Endometrial microvascular endothelial cells (primary cell): ENCODE results near the gene NME4. TPM values are rescaled to one million over a fixed set of nuclear protein-coding genes. Genes with fewer than 3 reads are reported as not detected.
"Not testable (repeated sequence)": the region's sequence is repeated elsewhere in the genome, so short reads cannot be mapped to it uniquely, and the experiment has no call there.

Experiments
- in situ Hi-C: cut with HindIII; loops from 2 replicates; pipeline ENCODE4 v1.10.0; 2017; ENCODE audit warnings: low sequenced_read_pairs, low pct_unique_long_range_greater_than_20kb; ENCODE audit errors: inconsistent ontology term
- total RNA-seq: library from RNA; depleted of rRNA; stranded (reverse); fragments of >200 nt; gene quantifications from one replicate; pipeline ENCODE4 v1.2.3, GENCODE V29; 2015; ENCODE audit errors: inconsistent ontology term

Gene NME4
- total RNA-seq, 1 donor from 2014 or later = 92.3 TPM

DNA sequence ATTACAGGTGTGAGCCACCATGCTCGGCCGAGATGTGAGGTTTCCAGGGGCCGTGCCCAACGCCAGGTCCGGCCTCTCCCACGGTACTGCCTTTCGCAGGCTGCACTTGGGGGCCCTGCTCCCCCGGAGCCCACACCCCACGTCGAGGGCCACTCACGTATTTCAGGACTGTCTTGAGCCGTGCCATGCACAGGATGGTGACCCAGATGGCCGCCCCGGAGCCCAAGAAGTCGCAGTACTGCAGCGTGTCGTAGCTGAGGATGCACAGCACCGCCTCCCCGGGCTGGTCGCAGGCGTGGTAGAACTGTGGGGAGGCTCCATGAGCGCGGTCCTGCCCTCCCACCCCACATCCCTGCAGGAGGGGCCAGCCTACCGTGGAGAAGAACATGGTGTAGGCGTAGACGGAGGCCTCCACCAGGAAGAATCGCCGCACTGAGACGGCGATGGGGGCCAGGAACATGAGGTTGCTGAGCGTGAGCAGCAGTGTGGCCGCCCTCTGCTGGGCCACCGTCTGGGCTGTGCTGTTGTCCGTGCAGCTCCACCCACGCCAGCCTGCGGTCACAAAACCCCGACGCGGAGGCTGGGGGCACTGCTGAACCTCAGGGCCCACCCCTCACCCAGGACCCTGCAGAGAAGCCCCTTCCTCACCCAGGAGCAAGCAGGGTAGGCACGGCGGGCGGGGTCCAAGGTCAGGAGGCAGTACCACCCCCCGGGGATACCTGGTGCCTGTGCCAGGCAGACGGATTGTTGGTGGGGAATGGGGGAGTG lies 23.0 kb upstream of the NME4 start:
- in situ Hi-C loops = no loop called here

GRCh38 chr16:374616-374926 lies 22.4 kb upstream of the NME4 start:
- in situ Hi-C loops = no loop called here

DNA sequence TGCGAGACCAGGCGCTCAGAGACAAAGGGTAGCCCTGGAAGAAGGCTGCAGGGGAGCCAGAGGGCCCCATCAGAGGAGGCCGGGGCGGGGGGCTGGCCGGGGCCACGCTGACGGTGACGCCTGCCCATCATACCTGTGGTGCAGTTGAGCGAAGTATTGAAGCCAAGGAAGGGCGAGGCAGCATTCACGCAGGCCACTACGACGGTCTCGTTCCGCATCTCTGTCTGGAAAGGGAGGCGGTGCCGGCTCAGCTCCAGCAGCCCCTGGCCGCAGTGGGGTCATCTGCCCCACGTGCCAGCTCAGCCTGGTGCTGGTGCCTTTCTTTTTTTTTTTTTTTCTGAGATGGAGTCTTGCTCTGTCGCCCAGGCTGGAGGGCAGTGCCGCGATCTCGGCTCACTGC lies 21.8 kb upstream of the NME4 start:
- in situ Hi-C loops = no loop called here

DNA sequence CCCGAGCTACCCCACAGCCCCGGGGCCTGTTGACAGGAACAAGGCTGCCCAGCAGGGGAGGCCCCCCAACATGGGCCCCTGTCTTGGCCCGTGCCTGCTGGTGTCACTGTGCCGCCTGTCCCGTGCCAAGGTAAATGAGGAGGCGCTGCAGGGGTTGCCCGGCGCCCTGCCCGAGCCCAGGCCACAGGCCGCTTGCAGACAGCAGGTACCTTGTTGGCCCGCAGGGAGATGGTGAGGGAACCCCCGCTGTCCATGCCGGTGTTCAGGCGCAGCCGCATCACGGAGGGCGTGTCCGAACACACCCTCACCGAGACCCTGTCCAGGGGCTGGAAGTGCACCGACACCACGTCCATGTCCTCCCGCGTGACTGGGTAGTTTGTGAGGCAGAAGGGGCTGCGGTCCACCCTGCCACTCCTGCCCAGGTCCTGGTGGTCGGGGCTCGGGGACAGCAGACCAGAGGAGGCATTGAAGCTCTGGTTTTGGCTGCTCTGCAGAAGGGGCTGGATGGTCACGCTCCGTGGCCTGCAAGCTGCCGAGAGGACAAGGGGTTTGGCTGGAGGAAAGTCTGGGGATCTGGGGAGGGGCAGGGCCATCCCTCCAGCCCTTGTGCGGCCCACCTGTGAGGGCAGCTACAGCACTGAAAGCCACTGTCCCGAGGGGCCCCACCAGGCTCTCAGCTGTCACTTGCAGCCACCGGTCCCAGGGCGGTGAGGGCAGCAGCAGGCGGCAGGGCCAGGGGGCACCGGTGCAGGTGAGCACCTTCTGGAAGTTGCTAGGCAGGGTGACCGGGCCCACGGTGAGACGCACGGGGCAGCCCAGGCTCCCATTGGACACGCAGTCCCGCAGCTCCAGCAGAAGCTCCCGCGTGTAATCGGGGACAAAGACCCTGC lies 20.8 kb upstream of the NME4 start:
- in situ Hi-C loops = no loop called here

DNA sequence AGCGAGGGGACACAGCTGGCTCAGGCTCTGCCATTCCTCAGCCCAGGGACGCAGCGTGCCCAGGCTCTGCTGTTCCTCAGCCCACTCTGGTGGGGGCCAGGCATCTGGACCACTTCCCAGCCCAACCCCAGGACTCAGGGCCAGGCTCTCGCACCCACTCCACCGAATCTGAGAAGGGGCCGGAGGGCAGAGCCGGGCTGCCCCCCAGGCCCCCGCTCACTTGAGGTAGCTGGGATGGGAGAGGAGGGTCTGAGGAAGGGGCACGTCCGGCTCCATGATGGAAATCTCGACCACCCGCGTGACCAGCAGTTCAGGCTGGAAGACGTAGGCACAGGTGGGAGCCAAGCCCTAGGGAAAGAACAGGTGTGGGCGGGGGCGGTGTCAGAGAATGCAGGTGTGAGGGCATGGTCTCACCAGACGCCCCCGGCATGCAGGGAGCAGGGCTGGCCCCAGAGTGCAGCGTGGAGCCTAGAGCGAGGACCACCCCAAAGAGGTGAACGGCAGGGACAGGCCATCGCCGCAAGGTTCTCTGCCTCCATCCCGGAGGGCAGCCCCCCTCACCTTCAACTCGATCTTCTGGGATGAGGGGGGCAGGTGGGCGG lies 20.1 kb upstream of the NME4 start:
- in situ Hi-C loops = no loop called here

DNA sequence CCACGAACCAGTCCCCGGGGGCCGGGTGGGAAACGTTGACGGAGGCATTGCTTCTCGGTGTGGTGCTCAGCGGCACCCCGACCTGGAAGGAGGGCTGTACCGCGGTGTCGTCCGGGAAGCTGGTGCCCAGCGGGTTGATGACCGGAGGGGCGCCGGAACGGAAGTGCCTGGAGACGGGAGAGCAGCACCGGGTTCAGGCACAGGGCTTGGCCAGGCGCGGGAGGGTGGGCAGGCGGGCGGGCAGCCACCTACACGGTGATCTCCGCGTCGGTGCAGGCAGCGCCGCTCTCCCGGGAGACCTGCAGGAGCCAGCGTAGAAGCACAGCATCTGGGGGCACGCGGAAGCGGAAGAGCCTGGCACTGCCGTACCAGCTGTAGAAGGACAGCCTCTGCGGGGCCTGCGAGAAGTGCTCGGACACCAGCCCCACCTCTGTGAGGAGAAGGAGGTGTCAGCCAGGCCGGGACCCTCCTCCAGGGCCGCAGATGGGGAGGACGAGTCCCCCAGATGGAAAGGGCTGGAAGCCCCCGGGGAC lies 19.5 kb upstream of the NME4 start:
- in situ Hi-C loops = no loop called here

DNA sequence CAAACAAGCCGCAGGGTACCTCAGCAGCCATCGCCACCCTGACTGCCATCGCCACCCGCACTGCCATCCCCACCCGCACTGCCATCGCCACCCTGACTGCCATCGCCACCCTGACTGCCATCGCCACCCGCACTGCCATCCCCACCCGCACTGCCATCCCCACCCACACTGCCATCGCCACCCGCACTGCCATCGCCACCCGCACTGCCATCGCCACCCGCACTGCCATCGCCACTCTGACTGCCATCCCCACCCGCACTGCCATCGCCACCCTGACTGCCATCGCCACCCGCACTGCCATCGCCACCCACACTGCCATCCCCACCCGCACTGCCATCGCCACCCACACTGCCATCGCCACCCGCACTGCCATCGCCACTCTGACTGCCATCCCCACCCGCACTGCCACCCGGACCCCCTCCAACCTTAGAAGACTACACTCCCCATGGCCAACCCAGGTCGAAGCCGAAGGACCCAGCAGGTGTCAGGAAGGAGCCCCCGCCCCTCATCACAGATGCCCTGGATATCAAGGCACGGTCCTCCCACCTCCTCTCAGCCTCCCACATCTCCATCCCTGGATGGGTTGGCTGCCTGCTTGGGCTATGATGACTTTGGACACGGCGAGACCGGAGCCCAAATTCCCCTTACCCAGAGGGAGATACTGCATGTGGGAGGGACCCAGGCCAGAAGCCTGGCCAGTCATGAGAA lies 18.7 kb upstream of the NME4 start:
- in situ Hi-C loops = not testable (repeated sequence)

GRCh38 chr16:378821-379182 lies 18.2 kb upstream of the NME4 start:
- in situ Hi-C loops = no loop called here

DNA sequence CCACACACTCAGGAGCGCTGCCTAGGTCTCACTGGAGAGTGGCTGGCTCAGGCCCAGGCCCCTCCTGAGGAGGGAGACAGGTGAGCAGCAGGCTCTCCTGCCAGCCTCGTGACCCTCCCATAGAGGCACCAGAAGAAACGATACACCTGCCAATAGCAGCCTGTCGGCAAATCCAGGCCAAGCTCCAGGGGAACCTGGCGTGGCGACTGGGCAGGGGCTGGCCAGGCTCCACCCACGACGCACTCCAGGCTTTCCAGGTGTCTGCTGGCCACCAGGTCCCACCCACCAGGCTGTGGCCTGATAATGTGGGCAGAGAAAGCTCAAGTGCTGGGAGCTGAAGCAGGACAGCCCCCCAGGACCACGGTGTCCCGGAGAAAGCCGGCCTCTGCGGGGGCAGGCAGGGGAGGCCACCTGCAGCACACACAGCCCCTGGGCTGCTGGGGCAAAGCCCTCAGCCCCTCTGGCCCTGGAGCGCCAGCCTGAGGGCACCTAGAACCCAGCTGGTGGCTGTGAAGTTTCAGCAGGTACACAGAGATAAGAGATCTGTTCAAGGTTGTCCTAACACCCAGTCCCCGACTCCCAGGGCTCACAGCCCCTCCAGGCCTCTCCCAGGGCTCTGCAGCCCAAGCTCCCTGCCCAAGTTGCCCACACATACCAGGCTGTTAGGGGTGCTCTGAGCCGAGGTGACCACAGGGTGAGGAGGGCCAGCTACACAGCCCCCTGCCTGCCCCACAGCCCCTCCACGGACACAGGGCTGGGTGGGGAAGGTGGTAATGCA lies 17.6 kb upstream of the NME4 start:
- in situ Hi-C loops = no loop called here

DNA sequence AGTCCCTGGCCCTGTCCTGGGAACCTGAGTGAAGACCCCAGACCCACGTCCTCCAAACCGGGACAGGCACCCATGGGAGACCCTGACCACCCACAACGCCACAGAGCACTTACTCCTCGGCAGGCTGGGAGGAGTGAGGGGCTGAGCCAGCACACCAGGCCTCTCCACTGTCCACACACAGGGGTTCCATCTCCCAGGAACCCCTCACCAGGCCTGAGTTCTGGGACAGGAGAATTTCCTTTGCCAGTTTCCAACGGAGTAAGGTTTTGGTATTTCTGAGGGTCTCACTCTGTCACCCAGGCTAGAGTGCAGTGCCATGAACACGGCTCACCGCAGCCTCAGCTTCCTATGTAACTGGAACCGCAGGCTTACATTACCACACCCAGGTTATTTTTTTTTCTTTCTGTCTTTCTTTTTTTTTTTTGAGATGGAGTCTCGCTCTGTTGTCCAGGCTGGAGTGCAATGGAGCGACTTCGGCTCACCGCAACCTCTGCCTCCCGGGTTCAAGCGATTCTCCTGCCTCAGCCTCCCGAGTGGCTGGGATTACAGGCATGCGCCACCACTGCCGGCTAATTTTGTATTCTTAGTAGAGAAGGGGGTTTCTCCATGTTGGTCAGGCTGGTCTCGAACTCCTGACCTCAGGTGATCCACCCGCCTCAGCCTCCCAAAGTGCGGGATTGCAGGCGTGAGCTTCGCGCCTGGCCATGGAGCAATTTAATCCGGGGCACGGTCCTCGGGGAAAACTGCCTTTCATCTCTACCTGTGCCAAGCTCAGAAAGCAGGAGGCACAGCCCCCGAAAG lies 16.8 kb upstream of the NME4 start:
- in situ Hi-C loops = no loop called here

DNA sequence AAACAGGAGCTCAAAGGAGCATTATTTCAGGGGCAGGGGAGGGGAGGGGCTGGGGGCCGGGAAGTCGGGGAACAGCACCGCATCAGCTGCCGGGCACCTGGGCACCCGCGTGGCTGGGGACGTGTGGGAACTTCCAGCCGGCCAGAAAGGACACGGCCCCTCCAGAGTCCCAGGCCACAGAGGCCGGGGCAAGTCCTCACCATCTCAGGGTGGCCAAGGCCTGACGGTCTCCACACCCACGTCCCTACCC lies 16.3 kb upstream of the NME4 start:
- in situ Hi-C loops = no loop called here

- in situ Hi-C loops = no loop called here
These were observed 15.8 kb upstream of the NME4 start for GRCh38 chr16:381012-381788.

DNA sequence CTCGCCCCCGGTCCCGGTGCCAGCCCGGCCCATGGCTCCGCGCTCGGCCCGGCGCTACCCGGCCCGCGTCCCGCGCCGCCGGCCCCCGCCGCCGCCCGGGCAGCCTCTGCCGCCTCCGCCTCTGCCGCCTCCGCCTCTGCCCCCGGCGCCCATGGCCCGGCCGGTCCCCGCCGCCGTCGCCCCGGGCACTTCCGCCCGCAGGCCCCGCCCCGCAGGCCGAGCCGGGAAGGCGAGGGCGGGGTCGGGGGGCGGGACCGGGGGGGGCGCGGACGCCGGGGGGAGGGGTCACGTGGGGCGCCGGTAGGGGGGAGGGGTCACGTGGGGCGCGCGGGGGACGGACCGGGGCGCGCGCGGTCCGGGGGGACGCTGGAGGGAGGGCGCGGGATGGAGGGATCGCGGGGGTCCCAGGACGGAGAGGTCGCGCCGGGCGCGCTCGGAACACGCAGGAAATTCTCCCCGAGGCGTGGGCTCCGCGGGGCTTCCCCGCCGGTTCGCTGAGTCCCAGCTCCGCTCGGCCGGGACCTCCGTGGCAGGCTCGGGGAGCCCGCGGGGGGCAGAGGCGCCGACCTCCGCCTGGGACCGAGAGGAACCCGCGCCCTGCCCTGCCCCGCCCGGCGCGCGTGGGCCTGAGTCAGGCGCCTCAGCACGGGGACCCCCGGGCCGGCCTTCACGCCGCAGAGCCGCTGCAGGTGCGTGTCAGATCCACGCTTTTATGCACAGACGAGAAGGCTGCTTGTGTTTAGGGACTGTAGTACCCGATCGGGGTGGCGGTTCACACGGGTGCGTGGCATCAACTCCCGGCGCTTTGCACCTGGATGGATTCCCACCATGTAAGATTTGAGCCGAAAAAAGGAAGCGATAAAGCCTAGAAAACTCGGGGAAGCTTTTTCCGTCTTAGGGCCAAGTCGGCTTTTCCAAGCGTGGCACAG lies 14.9 kb upstream of the NME4 start, which contains the start of gene PGAP6:
Gene PGAP6, minus strand, starts transcription at position 190 of the 929 bp plus-strand sequence. Its CDS starts 157 bp downstream, at position 33.
- in situ Hi-C loops = no loop called here

- in situ Hi-C loops = no loop called here
These were observed 13.5 kb upstream of the NME4 start for GRCh38 chr16:383326-384051.

DNA sequence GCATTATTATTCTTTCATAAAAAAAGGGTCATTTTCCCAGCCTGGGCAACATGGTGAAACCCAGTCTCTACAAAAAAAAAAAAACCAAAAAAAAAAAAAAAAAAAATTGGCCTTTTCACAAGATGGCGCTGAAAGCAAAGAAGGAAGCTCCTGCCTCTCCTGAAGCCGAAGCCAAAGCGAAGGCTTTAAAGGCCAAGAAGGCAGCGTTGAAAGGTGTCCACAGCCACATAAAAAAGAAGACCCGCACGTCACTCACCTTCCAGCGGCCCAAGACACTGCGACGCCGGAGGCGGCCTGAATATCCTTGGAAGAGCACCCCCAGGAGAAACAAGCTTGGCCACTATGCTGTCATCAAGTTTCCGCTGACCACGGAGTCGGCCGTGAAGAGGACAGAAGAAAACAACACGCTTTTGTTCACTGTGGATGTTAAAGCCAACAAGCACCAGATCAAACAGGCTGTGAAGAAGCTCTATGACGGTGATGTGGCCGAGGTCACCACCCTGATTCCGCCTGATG lies 10.3 kb upstream of the NME4 start:
- in situ Hi-C loops = no loop called here
